Measurements from ENCODE around the gene MBD2.

The MBD2 gene

DNA sequence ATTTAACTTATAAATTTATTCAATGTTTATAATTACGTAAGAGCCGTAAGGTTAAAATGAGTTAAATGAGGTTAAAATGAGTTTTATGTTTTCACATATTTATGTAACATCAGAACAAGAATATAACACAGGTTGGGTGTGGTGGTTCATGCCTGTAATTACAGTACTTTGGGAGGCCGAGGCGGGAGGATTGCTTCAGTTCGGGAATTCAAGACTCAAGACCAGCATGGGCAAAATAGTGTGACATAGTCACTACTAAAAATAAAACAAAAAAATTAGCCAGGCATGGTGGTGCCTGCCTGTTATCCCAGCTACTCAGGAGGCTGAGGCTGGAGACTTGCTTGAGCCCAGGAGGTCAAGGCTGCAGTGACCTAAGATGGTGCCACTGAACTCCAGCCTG is 9.3 kb upstream of the MBD2 start:
- ATAC-seq: no peak
- TF ChIP-seq OSR1 (CRISPR knock-in tag; IDR thresholded peaks at IDR 0.05): no peak
- no peak for TF ChIP-seq TOX (CRISPR knock-in tag; IDR thresholded peaks at IDR 0.05; ENCODE audit: borderline replicate concordance)
- no peak for TF ChIP-seq ESRRG (CRISPR knock-in tag; IDR thresholded peaks at IDR 0.05)

DNA sequence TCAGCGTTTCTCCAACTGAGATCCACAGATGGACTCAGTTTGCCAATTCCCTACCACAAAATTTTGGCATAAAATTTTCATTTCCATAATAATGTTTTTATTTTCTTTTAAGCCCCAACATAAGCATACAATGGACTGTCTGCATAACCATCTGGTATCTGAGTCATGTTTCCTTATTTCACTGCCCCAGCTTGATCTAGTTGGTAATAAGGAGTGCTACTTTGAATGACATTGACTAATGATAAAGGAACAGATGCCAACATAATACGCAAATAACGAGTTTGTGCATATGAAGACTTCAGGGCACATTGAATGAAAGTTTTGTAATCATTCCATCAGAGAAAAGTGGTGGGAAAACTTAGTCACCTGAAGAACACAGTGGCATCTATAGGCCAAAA is 8.8 kb upstream of the MBD2 start:
- TF ChIP-seq ZNF8 (CRISPR knock-in tag; IDR thresholded peaks at IDR 0.05): no peak
- ATAC-seq: no peak

DNA sequence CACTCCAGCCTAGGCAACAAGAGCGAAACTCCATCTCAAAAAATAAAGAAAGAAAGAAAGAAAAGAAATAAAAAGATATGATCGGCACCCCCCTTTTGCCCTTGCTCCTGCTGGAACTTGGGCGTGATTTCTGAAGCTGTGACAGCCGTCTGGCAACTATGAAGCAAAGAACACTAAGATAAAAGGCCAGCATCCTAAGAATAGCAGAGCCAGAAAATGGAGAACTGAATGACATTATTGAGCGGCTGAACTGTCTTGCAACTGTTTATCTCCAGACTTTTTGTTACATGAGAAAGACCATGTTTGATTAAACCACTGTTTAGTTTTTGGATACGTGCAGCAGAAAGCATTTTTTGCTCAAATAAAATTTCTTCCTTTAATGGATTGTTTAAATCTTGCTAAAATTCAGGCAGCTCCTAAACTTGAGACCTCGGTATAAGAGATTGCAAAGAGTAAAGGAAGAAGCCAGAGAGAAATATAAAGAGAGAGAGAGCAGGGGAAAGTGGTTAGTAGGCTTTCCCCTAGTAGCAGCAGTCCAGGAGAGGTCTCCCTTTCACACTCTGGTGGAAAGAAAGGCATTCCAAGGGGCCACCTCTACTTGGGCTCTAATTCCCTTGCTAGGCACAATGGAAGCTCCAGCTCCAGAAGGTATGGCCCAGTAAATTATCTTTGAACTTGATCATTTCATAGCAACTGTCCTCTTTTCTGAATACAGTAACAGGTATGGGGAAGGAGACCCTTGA is 8.2 kb upstream of the MBD2 start:
- TF ChIP-seq, protein P1, sequence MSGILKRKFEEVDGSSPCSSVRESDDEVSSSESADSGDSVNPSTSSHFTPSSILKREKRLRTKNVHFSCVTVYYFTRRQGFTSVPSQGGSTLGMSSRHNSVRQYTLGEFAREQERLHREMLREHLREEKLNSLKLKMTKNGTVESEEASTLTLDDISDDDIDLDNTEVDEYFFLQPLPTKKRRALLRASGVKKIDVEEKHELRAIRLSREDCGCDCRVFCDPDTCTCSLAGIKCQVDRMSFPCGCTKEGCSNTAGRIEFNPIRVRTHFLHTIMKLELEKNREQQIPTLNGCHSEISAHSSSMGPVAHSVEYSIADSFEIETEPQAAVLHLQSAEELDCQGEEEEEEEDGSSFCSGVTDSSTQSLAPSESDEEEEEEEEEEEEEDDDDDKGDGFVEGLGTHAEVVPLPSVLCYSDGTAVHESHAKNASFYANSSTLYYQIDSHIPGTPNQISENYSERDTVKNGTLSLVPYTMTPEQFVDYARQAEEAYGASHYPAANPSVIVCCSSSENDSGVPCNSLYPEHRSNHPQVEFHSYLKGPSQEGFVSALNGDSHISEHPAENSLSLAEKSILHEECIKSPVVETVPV (CRISPR knock-in tag; IDR thresholded peaks at IDR 0.05): no peak
- no peak for TF ChIP-seq RARB (CRISPR knock-in tag; IDR thresholded peaks at IDR 0.05)
- TF ChIP-seq ZNF565 (CRISPR knock-in tag; conservative IDR thresholded peaks at IDR 0.05; ENCODE audit: low read depth): no peak
- no peak for TF ChIP-seq TOX (CRISPR knock-in tag; IDR thresholded peaks at IDR 0.05; ENCODE audit: borderline replicate concordance)
- TF ChIP-seq ISL1 (CRISPR knock-in tag; IDR thresholded peaks at IDR 0.05): no peak
- no peak for TF ChIP-seq BACH2 (CRISPR knock-in tag; IDR thresholded peaks at IDR 0.05; ENCODE audit: borderline replicate concordance)
- TF ChIP-seq, protein P2, sequence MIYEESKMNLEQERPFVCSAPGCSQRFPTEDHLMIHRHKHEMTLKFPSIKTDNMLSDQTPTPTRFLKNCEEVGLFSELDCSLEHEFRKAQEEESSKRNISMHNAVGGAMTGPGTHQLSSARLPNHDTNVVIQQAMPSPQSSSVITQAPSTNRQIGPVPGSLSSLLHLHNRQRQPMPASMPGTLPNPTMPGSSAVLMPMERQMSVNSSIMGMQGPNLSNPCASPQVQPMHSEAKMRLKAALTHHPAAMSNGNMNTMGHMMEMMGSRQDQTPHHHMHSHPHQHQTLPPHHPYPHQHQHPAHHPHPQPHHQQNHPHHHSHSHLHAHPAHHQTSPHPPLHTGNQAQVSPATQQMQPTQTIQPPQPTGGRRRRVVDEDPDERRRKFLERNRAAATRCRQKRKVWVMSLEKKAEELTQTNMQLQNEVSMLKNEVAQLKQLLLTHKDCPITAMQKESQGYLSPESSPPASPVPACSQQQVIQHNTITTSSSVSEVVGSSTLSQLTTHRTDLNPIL (CRISPR knock-in tag; IDR thresholded peaks at IDR 0.05; ENCODE audit: low read depth): no peak
- no peak for TF ChIP-seq CSDC2 (CRISPR knock-in tag; IDR thresholded peaks at IDR 0.05)
- no peak for TF ChIP-seq ZFP3 (CRISPR knock-in tag; IDR thresholded peaks at IDR 0.05)
- no peak for TF ChIP-seq TCF4 (CRISPR knock-in tag; IDR thresholded peaks at IDR 0.05; ENCODE audit: borderline replicate concordance)
- TF ChIP-seq, protein P3, sequence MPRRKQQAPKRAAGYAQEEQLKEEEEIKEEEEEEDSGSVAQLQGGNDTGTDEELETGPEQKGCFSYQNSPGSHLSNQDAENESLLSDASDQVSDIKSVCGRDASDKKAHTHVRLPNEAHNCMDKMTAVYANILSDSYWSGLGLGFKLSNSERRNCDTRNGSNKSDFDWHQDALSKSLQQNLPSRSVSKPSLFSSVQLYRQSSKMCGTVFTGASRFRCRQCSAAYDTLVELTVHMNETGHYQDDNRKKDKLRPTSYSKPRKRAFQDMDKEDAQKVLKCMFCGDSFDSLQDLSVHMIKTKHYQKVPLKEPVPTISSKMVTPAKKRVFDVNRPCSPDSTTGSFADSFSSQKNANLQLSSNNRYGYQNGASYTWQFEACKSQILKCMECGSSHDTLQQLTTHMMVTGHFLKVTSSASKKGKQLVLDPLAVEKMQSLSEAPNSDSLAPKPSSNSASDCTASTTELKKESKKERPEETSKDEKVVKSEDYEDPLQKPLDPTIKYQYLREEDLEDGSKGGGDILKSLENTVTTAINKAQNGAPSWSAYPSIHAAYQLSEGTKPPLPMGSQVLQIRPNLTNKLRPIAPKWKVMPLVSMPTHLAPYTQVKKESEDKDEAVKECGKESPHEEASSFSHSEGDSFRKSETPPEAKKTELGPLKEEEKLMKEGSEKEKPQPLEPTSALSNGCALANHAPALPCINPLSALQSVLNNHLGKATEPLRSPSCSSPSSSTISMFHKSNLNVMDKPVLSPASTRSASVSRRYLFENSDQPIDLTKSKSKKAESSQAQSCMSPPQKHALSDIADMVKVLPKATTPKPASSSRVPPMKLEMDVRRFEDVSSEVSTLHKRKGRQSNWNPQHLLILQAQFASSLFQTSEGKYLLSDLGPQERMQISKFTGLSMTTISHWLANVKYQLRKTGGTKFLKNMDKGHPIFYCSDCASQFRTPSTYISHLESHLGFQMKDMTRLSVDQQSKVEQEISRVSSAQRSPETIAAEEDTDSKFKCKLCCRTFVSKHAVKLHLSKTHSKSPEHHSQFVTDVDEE (CRISPR knock-in tag; IDR thresholded peaks at IDR 0.05): no peak
- no peak for TF ChIP-seq ARNTL (CRISPR knock-in tag; IDR thresholded peaks at IDR 0.05; ENCODE audit: borderline replicate concordance, low read depth)
- no peak for TF ChIP-seq ZFP30 (CRISPR knock-in tag; IDR thresholded peaks at IDR 0.05)
- TF ChIP-seq, protein P4, sequence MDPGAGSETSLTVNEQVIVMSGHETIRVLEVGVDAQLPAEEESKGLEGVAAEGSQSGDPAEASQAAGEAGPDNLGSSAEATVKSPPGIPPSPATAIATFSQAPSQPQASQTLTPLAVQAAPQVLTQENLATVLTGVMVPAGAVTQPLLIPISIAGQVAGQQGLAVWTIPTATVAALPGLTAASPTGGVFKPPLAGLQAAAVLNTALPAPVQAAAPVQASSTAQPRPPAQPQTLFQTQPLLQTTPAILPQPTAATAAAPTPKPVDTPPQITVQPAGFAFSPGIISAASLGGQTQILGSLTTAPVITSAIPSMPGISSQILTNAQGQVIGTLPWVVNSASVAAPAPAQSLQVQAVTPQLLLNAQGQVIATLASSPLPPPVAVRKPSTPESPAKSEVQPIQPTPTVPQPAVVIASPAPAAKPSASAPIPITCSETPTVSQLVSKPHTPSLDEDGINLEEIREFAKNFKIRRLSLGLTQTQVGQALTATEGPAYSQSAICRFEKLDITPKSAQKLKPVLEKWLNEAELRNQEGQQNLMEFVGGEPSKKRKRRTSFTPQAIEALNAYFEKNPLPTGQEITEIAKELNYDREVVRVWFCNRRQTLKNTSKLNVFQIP (CRISPR knock-in tag; IDR thresholded peaks at IDR 0.05; ENCODE audit: borderline replicate concordance, low read depth): no peak
- TF ChIP-seq, protein P5, sequence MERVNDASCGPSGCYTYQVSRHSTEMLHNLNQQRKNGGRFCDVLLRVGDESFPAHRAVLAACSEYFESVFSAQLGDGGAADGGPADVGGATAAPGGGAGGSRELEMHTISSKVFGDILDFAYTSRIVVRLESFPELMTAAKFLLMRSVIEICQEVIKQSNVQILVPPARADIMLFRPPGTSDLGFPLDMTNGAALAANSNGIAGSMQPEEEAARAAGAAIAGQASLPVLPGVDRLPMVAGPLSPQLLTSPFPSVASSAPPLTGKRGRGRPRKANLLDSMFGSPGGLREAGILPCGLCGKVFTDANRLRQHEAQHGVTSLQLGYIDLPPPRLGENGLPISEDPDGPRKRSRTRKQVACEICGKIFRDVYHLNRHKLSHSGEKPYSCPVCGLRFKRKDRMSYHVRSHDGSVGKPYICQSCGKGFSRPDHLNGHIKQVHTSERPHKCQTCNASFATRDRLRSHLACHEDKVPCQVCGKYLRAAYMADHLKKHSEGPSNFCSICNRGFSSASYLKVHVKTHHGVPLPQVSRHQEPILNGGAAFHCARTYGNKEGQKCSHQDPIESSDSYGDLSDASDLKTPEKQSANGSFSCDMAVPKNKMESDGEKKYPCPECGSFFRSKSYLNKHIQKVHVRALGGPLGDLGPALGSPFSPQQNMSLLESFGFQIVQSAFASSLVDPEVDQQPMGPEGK (CRISPR knock-in tag; IDR thresholded peaks at IDR 0.05; ENCODE audit: borderline replicate concordance): no peak
- no peak for TF ChIP-seq ZNF70 (CRISPR knock-in tag; IDR thresholded peaks at IDR 0.05)
- TF ChIP-seq SNAI2 (CRISPR knock-in tag; IDR thresholded peaks at IDR 0.05): no peak
- ATAC-seq: no peak

All from SK-N-SH treated with all-trans-retinoic acid at 6 μM for 48 hours (cell line).